Lower leg skin (tissue), 4 donors: ENCODE results near the gene RNU1-1. TPM values are rescaled to one million over a fixed set of nuclear protein-coding genes. Genes with fewer than 3 reads are reported as not detected.
"Not testable (repeated sequence)": the region's sequence is repeated elsewhere in the genome, so short reads cannot be mapped to it uniquely, and the experiment has no call there.

Experiments
- DNase-seq, 2 donors: peaks; one replicate each; pipeline ENCODE4 v3.0.0-alpha.2; 2019; ENCODE audit warnings: low spot score in 2 of 2
- H3K4me3 ChIP-seq: fragments of 200-600 bp; sonication (generic); 2 replicates; pipeline ENCODE4 v1.5.1; 2017; ENCODE audit warnings: mild to moderate bottlenecking, low read depth; ENCODE audit not compliant: poor library complexity, severe bottlenecking
- WGBS, 2 donors: methylation state at CpG; one replicate each; pipeline ENCODE4 v1.1.5; 2018; 5-methylcytosine and 5-hydroxymethylcytosine counted together
- intact Hi-C: fragments of 100-400 bp; cut with DNase I; formaldehyde crosslinking; loops from one replicate; pipeline ENCODE4 v1.15.0; 2023; ENCODE audit warnings: low total_unique reads
- total RNA-seq, 4 donors: library from RNA; depleted of rRNA; stranded (reverse); fragments of >200 nt; gene quantifications; one replicate each; pipeline ENCODE4 v1.1.0, GENCODE V29; 2016

The RNU1-1 gene
- total RNA-seq, result under 1 TPM in 3 of 4 donors, not detected in 1; under 0.01 TPM

GRCh38 chr1:16514107-16515055 lies at the start of gene RNU1-1:
Gene RNU1-1 (minus strand): TSS chr1:16514285.
- WGBS, 2 donors, result 2% methylated on average over 25 to 29 of the region's 40 CpGs
- DNase-seq, result peak; percentile 82 to 98
- intact Hi-C loops, H3K4me3 ChIP-seq: not testable (repeated sequence)

- intact Hi-C loops, H3K4me3 ChIP-seq: not testable (repeated sequence)
- 51 to 60% methylated on average over 3 to 4 of the region's 4 CpGs for WGBS, 2 donors
- peak in 1 of 2 donors; percentile 74 for DNase-seq
These were observed 47.0 kb upstream of the RNU1-1 start for GRCh38 chr1:16561035-16561434.

- intact Hi-C loops, result not testable (repeated sequence)
These were observed 46.4 kb upstream of the RNU1-1 start for GRCh38 chr1:16560498-16560897.

GRCh38 chr1:16559688-16560087 lies 45.6 kb upstream of the RNU1-1 start:
- DNase-seq, H3K4me3 ChIP-seq, intact Hi-C loops: not testable (repeated sequence)
- WGBS, 2 donors, result no CpG with 5 or more reads among the region's 5 CpGs

More at GRCh38 chr1:16560498-16560897, 46.4 kb upstream of the RNU1-1 start:
- WGBS, 2 donors, result 44 to 53% methylated on average over 5 to 6 of the region's 6 CpGs
- DNase-seq, result peak in 1 of 2 donors; percentile 85
- H3K4me3 ChIP-seq, result not testable (repeated sequence)

- intact Hi-C loops, result not testable (repeated sequence)
These were observed 42.9 kb upstream of the RNU1-1 start for GRCh38 chr1:16557034-16557433.

GRCh38 chr1:16553244-16553643 lies 39.2 kb upstream of the RNU1-1 start:
- H3K4me3 ChIP-seq, intact Hi-C loops: not testable (repeated sequence)
- DNase-seq, result peak in 1 of 2 donors; percentile 73
- 92% methylated on average over 9 of the region's 11 CpGs for WGBS, 2 donors

More at GRCh38 chr1:16557034-16557433, 42.9 kb upstream of the RNU1-1 start:
- WGBS, 2 donors, result 96 to 100% methylated on average over 3 of the region's 3 CpGs
- DNase-seq, H3K4me3 ChIP-seq: not testable (repeated sequence)

GRCh38 chr1:16550212-16550918 lies 36.3 kb upstream of the RNU1-1 start:
- peak in 1 of 2 donors; percentile 74 for DNase-seq
- 83 to 100% methylated on average over 1 of the region's 1 CpG for WGBS, 2 donors
- H3K4me3 ChIP-seq, intact Hi-C loops: not testable (repeated sequence)

- DNase-seq, intact Hi-C loops, H3K4me3 ChIP-seq: not testable (repeated sequence)
- 86 to 100% methylated on average over 1 of the region's 1 CpG for WGBS, 2 donors
These were observed 35.5 kb upstream of the RNU1-1 start for GRCh38 chr1:16549545-16549944.

- DNase-seq, H3K4me3 ChIP-seq, intact Hi-C loops: not testable (repeated sequence)
- 59 to 90% methylated on average over 1 to 4 of the region's 41 CpGs for WGBS, 2 donors
These were observed 33.6 kb upstream of the RNU1-1 start for GRCh38 chr1:16547502-16548241.

- DNase-seq, H3K4me3 ChIP-seq, intact Hi-C loops: not testable (repeated sequence)
- 25 to 37% methylated on average over 11 of the region's 16 CpGs for WGBS, 2 donors
These were observed 31.6 kb upstream of the RNU1-1 start for GRCh38 chr1:16545682-16546095.

- H3K4me3 ChIP-seq, DNase-seq, intact Hi-C loops: not testable (repeated sequence)
- 93% methylated on average over 2 of the region's 2 CpGs; no CpG with 5 or more reads in 1 of the 2 donors for WGBS, 2 donors
These were observed 26.4 kb upstream of the RNU1-1 start for GRCh38 chr1:16540421-16540893.

- H3K4me3 ChIP-seq, DNase-seq, intact Hi-C loops: not testable (repeated sequence)
- WGBS, 2 donors, result 82 to 90% methylated on average over 5 to 6 of the region's 6 CpGs
These were observed 23.4 kb upstream of the RNU1-1 start for GRCh38 chr1:16537528-16537927.

GRCh38 chr1:16536796-16537195 lies 22.7 kb upstream of the RNU1-1 start:
- H3K4me3 ChIP-seq, intact Hi-C loops, DNase-seq: not testable (repeated sequence)
- WGBS, 2 donors, result 84 to 86% methylated on average over 15 of the region's 15 CpGs

- H3K4me3 ChIP-seq, DNase-seq, intact Hi-C loops: not testable (repeated sequence)
- 56 to 61% methylated on average over 17 to 22 of the region's 22 CpGs for WGBS, 2 donors
These were observed 21.8 kb upstream of the RNU1-1 start for GRCh38 chr1:16535898-16536297.
